Measurements from ENCODE around the gene CHCHD6. TPM values are rescaled to one million over a fixed set of nuclear protein-coding genes. Genes with fewer than 3 reads are reported as not detected.

The CHCHD6 gene
- total and polyA plus RNA-seq, 2 experiments from 2014 or later, result 15.8 to 21.4 TPM

DNA sequence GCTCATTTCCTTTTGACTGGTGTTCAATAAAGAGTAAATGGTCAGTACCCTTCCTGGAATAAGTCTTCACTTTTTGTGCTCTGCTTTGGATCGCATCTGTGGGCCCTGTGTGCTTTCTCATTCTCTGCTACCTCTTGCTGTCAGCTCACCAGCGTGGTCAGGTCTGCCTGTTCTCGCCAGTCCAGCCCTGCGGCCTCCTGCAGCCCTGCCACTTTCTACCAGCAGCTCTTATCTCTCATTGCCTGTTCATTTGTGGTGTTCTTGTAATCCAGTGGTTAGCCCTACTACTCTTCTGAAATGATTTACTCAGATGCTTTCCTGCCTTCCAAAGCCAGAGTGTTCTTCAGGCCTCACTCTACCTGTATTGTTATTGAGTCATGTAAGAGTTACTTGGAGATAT, 54.8 kb downstream of the CHCHD6 start:
- in situ Hi-C loops (cut with MboI), result loop anchor here (10.0 kb wide), 1 partner anchor 696 kb away; no protein-coding TSS in a partner anchor
- Histone ChIP-seq H3K27ac (no peak overlapping the region), H4K20me1 (ENCODE audit: insufficient read depth) (no peaks in the 10 kb centered on the region), H3F3A (ENCODE audit: insufficient read depth) (peaks cover 6% of the 10 kb centered on the region), H3K4me3 (no peak overlapping the region), H3K9ac (no peak overlapping the region), H3K9me2 (ENCODE audit: insufficient read depth) (no peaks in the 10 kb centered on the region), H3K4me1 (ENCODE audit: insufficient read depth) (peaks cover 6% of the 10 kb centered on the region), H3K4me2 (ENCODE audit: unreplicated experiment) (no peak overlapping the region), H3K36me3 (ENCODE audit: low read depth) (no peaks in the 10 kb centered on the region), H3K27me3 (replicated peaks; ENCODE audit: insufficient read depth) (no peaks in the 10 kb centered on the region), H3K79me2 (ENCODE audit: insufficient read depth) (no peaks in the 10 kb centered on the region), H3K9me3 (ENCODE audit: low read depth) (no peaks in the 10 kb centered on the region), H2AFZ (no peak overlapping the region)
- TF ChIP-seq EZH2 (IDR thresholded peaks at IDR 0.05; ENCODE audit: insufficient read depth, poor library complexity, severe bottlenecking), result no peak
- no peak for TF ChIP-seq EZH2phosphoT487 (IDR thresholded peaks at IDR 0.05; ENCODE audit: insufficient read depth, low read depth)
- WGBS, 2 experiments (ENCODE audit: low coverage in 1 of 2, low lambda C conversion rate in 2 of 2, missing lambda C conversion rate in 2 of 2), result 94 to 99% methylated on average over 4 of the region's 4 CpGs
- no peak for DNase-seq

DNA sequence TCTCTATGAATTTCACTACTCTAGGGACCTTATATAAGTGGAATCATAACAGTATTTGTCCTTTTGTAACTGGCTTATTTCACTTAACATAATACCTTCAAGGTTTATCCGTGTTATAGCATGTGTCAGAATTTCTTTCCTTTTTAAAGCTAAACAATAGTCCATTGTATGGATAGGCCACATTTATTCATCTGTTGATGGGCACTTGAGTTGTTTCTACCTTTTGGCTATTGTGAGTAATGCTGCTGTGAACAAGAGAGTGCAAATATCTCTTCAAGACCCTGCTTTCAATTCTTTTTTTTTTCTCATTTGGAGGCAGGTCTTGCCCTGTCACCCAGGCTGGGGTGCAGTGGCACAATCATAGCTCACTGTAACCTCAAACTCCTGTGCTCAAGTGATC, 56.5 kb downstream of the CHCHD6 start:
- Histone ChIP-seq H3K27ac (no peak overlapping the region), H3K4me3 (no peak overlapping the region), H3K4me2 (ENCODE audit: unreplicated experiment) (no peak overlapping the region), H4K20me1 (ENCODE audit: insufficient read depth) (no peaks in the 10 kb centered on the region), H3K9me3 (ENCODE audit: low read depth) (no peaks in the 10 kb centered on the region), H3K9ac (no peak overlapping the region), H3K79me2 (ENCODE audit: insufficient read depth) (no peaks in the 10 kb centered on the region), H3F3A (ENCODE audit: insufficient read depth) (no peaks in the 10 kb centered on the region), H3K9me2 (ENCODE audit: insufficient read depth) (no peaks in the 10 kb centered on the region), H3K36me3 (ENCODE audit: low read depth) (no peaks in the 10 kb centered on the region), H3K4me1 (ENCODE audit: insufficient read depth) (no peaks in the 10 kb centered on the region), H2AFZ (no peak overlapping the region), H3K27me3 (replicated peaks; ENCODE audit: insufficient read depth) (no peaks in the 10 kb centered on the region)
- WGBS, 2 experiments (ENCODE audit: low coverage in 1 of 2, low lambda C conversion rate in 2 of 2, missing lambda C conversion rate in 2 of 2), result 95% methylated on average over 1 of the region's 1 CpG
- TF ChIP-seq EZH2 (IDR thresholded peaks at IDR 0.05; ENCODE audit: insufficient read depth, poor library complexity, severe bottlenecking) (no peak), EZH2phosphoT487 (IDR thresholded peaks at IDR 0.05; ENCODE audit: insufficient read depth, low read depth) (no peak)
- DNase-seq, result no peak
- in situ Hi-C loops (cut with MboI), result no loop called here

DNA sequence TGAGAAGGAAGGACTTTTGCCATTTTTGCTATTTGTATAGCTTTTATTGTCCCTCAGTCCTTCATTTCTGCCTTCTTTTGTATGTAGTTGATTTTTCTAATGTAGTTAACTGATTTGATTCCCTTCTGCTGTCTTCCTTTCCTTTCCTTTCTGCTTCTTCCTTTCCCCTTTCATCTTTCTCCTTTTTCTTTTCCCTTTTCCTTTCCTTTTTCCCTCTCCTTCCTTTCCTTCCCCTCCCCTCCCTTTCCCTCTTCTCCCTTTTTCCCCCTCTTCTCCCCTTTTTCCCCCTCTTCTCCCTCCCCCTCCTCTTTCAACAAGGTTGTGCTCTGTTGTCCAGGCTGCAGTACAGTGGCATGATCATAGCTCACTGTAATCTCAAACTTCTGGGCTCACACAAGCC, 59.0 kb downstream of the CHCHD6 start:
- H3K9me3 ChIP-seq (ENCODE audit: low read depth), result no peaks in the 10 kb centered on the region

DNA sequence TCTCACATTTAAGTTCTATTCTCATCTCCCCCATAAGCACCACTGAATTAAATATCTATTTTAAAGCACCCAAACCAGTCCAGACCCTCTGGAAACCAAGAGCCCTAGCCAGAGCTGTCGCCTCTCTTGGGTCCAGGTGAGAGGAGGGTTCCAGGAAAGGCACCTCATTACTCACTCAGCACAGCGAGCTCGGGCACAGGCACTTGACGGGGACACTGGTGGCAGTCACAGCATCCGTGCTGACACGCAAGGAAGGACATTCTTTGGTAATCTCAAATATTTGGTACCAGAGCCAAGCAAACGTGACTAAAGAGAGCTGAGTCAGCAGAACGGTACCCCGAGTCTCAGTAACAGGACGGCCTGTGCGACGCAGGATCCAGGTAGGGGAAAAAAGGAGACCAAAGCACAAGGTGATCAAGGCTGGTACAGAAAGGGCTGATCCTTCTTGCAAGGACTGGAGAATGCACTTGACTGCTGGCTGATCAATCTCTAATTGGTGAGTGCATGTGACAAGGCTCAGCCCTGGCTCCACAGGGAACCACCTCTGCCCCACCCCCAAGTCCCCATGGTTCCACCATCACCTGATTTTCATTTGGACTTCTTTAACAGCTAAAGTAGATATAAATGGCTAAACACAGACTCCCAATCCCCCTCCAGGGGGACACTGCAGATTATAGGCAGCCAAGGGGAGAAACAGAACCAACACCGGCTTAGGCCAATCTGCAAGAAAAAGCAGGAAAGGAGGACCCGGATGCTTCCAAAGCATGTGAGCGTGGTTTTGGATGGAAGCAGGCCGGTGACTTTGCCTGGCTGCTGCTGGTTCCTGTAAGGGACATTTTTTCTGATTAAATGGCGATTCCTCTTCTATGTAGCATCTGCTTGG, 61.4 kb downstream of the CHCHD6 start:
- Histone ChIP-seq H3K9ac (no peak overlapping the region), H3K27ac (no peak overlapping the region), H2AFZ (no peak overlapping the region), H3K9me2 (ENCODE audit: insufficient read depth) (no peaks in the 10 kb centered on the region), H3K27me3 (replicated peaks; ENCODE audit: insufficient read depth) (no peaks in the 10 kb centered on the region), H3K4me1 (ENCODE audit: insufficient read depth) (no peaks in the 10 kb centered on the region), H3K79me2 (ENCODE audit: insufficient read depth) (no peaks in the 10 kb centered on the region), H3F3A (ENCODE audit: insufficient read depth) (no peaks in the 10 kb centered on the region), H3K4me2 (ENCODE audit: unreplicated experiment) (no peak overlapping the region), H4K20me1 (ENCODE audit: insufficient read depth) (no peaks in the 10 kb centered on the region), H3K9me3 (ENCODE audit: low read depth) (no peaks in the 10 kb centered on the region), H3K36me3 (ENCODE audit: low read depth) (no peaks in the 10 kb centered on the region), H3K4me3 (no peak overlapping the region)
- no peak for TF ChIP-seq EZH2 (IDR thresholded peaks at IDR 0.05; ENCODE audit: insufficient read depth, poor library complexity, severe bottlenecking)
- TF ChIP-seq EZH2phosphoT487 (IDR thresholded peaks at IDR 0.05; ENCODE audit: insufficient read depth, low read depth), result no peak
- 68 to 69% methylated on average over 17 of the region's 17 CpGs for WGBS, 2 experiments (ENCODE audit: low coverage in 1 of 2, low lambda C conversion rate in 2 of 2, missing lambda C conversion rate in 2 of 2)
- DNase-seq, result no peak
- in situ Hi-C loops (cut with MboI), result no loop called here

More for the DNA sequence above, 59.0 kb downstream of the CHCHD6 start:
- DNase-seq, result no peak
- in situ Hi-C loops (cut with MboI), result no loop called here
- H3K36me3 ChIP-seq (ENCODE audit: low read depth), result no peaks in the 10 kb centered on the region
- H4K20me1 ChIP-seq (ENCODE audit: insufficient read depth), result no peaks in the 10 kb centered on the region
- no peak overlapping the region for H2AFZ ChIP-seq
- H3K9ac ChIP-seq, result no peak overlapping the region
- H3K4me1 ChIP-seq (ENCODE audit: insufficient read depth), result no peaks in the 10 kb centered on the region
- H3K4me2 ChIP-seq (ENCODE audit: unreplicated experiment), result no peak overlapping the region
- no peaks in the 10 kb centered on the region for H3F3A ChIP-seq (ENCODE audit: insufficient read depth)
- no peak overlapping the region for H3K4me3 ChIP-seq
- no peaks in the 10 kb centered on the region for H3K27me3 ChIP-seq (replicated peaks; ENCODE audit: insufficient read depth)
- TF ChIP-seq EZH2 (IDR thresholded peaks at IDR 0.05; ENCODE audit: insufficient read depth, poor library complexity, severe bottlenecking), result no peak
- TF ChIP-seq EZH2phosphoT487 (IDR thresholded peaks at IDR 0.05; ENCODE audit: insufficient read depth, low read depth), result no peak
- H3K9me2 ChIP-seq (ENCODE audit: insufficient read depth), result no peaks in the 10 kb centered on the region
- H3K79me2 ChIP-seq (ENCODE audit: insufficient read depth), result no peaks in the 10 kb centered on the region
- H3K27ac ChIP-seq, result no peak overlapping the region
